SK-N-SH treated with all-trans-retinoic acid at 6 μM for 48 hours (cell line): ENCODE results near the gene SLC35E1.

Experiments used
- ARNTL ChIP-seq: fragments of 450-650 bp; formaldehyde crosslinking; IDR thresholded peaks from 2 replicates; pipeline ENCODE4 v1.5.0; 2020; ENCODE audit warnings: low read depth, mild to moderate bottlenecking, moderate library complexity, borderline replicate concordance
- BACH2 ChIP-seq: fragments of 250-450 bp; sonication (Bioruptor Pico); IDR thresholded peaks from 2 replicates; pipeline ENCODE4 v1.9.0; 2021; ENCODE audit warnings: mild to moderate bottlenecking, borderline replicate concordance
- ISL1 ChIP-seq: fragments of 250-450 bp; sonication (Bioruptor Pico); IDR thresholded peaks from 2 replicates; pipeline ENCODE4 v2.1.2; 2022; ENCODE audit warnings: mild to moderate bottlenecking, moderate library complexity
- OSR1 ChIP-seq: fragments of 250-450 bp; sonication (Bioruptor Pico); IDR thresholded peaks from 2 replicates; pipeline ENCODE4 v1.8.0; 2022; ENCODE audit warnings: moderate library complexity, mild to moderate bottlenecking, inconsistent platforms
- PATZ1 ChIP-seq: fragments of 250-450 bp; sonication (Bioruptor Pico); IDR thresholded peaks from 2 replicates; pipeline ENCODE4 v1.8.0; 2020; ENCODE audit warnings: mild to moderate bottlenecking, moderate library complexity, borderline replicate concordance
- RARB ChIP-seq: fragments of 250-450 bp; sonication (Bioruptor Pico); IDR thresholded peaks from 2 replicates; pipeline ENCODE4 v1.8.0; 2021; ENCODE audit warnings: mild to moderate bottlenecking, moderate library complexity
- TOX ChIP-seq: fragments of 250-450 bp; sonication (Bioruptor Pico); IDR thresholded peaks from 2 replicates; pipeline ENCODE4 v1.8.0; 2021; ENCODE audit warnings: mild to moderate bottlenecking, moderate library complexity, borderline replicate concordance
- TSHZ2 ChIP-seq: fragments of 250-450 bp; sonication (Bioruptor Pico); IDR thresholded peaks from 2 replicates; pipeline ENCODE4 v1.5.0; 2020; ENCODE audit warnings: mild to moderate bottlenecking, moderate library complexity
- ZC3H10 ChIP-seq: fragments of 250-450 bp; sonication (Bioruptor Pico); IDR thresholded peaks from 2 replicates; pipeline ENCODE4 v1.5.1; 2021; ENCODE audit warnings: mild to moderate bottlenecking, moderate library complexity
- ZFP3 ChIP-seq: fragments of 250-450 bp; sonication (Bioruptor Pico); IDR thresholded peaks from 2 replicates; pipeline ENCODE4 v1.5.0; 2020; ENCODE audit warnings: mild to moderate bottlenecking, moderate library complexity

GRCh38 chr19:16586991-16587832, 15.0 kb upstream of the SLC35E1 start:
- TF ChIP-seq TOX (CRISPR knock-in tag) (no peak), ZFP3 (CRISPR knock-in tag) (no peak), ARNTL (CRISPR knock-in tag) (no peak), OSR1 (CRISPR knock-in tag) (no peak), BACH2 (CRISPR knock-in tag) (no peak), ZC3H10 (CRISPR knock-in tag) (no peak), ISL1 (no peak), PATZ1 (CRISPR knock-in tag) (no peak), RARB (CRISPR knock-in tag) (no peak), TSHZ2 (CRISPR knock-in tag) (no peak)
